Measurements from ENCODE around the gene CASTOR1. TPM values are rescaled to one million over a fixed set of nuclear protein-coding genes. Genes with fewer than 3 reads are reported as not detected.

CASTOR1 gene
- polyA plus RNA-seq, 1 of the 3 experiments (the other 2 are of a cell fraction): 14.4 TPM

- TF ChIP-seq REST (IDR thresholded peaks at IDR 0.05; ENCODE audit: low read depth, low read length) (no peak), CTCF (IDR thresholded peaks at IDR 0.05) (no peak), TCF12 (IDR thresholded peaks at IDR 0.05) (no peak), NFIC (IDR thresholded peaks at IDR 0.05; ENCODE audit: borderline replicate concordance) (no peak)
These were observed 7.0 kb upstream of the CASTOR1 start (continued) for GRCh38 chr22:30296324-30296723.

- H2AFZ ChIP-seq (ENCODE audit: low read depth): no peak overlapping the region
- H3K4me2 ChIP-seq: no peak overlapping the region
- no peak for DNase-seq
- ChIA-PET CTCF (interaction anchor here (0.8 to 1.2 kb wide), 2 partner anchors 9 to 40 kb away, joined by 3 to 4 read pairs; no protein-coding TSS in a partner anchor), POLR2A (no interaction called here)
- peaks cover 3% of the 10 kb centered on the region for H3F3A ChIP-seq (replicated peaks; ENCODE audit: insufficient read depth)
- no peaks in the 10 kb centered on the region for H3K9me2 ChIP-seq
- no peaks in the 10 kb centered on the region for H3K9me3 ChIP-seq
- no peak overlapping the region for H3K4me3 ChIP-seq (ENCODE audit: low read depth in 2 of 2, low read length in 1 of 2)
- H3K9ac ChIP-seq: no peak overlapping the region
- no peak overlapping the region for H3K27ac ChIP-seq (ENCODE audit: low read depth in 2 of 2, low read length in 1 of 2)
- H4K20me1 ChIP-seq (ENCODE audit: insufficient read depth): no peaks in the 10 kb centered on the region
- H3K4me1 ChIP-seq (ENCODE audit: control insufficient read depth in 1 of 2, insufficient read depth in 2 of 2, low read depth in 1 of 2, low read length in 1 of 2): peaks cover 8 to 10% of the 10 kb centered on the region in 2 experiments; a peak in 2 of 4 replicates
- H3K36me3 ChIP-seq (replicated peaks in 1 of 2; ENCODE audit: control insufficient read depth in 1 of 2, insufficient read depth in 2 of 2, low read length in 1 of 2): peaks cover 0 to 56% of the 10 kb centered on the region in 2 experiments
- no peaks in the 10 kb centered on the region for H3K79me2 ChIP-seq (ENCODE audit: insufficient read depth)
- no peak for TF ChIP-seq TCF12 (IDR thresholded peaks at IDR 0.05)
- no peak for TF ChIP-seq TEAD4 (IDR thresholded peaks at IDR 0.05; ENCODE audit: borderline replicate concordance, insufficient read depth)
- no peak for TF ChIP-seq ELF1 (IDR thresholded peaks at IDR 0.05)
- TF ChIP-seq GABPA (IDR thresholded peaks at IDR 0.05; ENCODE audit: low read depth): no peak
- TF ChIP-seq RFX5 (IDR thresholded peaks at IDR 0.05; ENCODE audit: low read length): no peak
- no peak for TF ChIP-seq CHD2 (IDR thresholded peaks at IDR 0.05; ENCODE audit: low read length, partially characterized antibody)
- no peak for TF ChIP-seq REST (IDR thresholded peaks at IDR 0.05; ENCODE audit: low read depth, low read length)
- TF ChIP-seq NRF1 (IDR thresholded peaks at IDR 0.05; ENCODE audit: low read depth, low read length): no peak
- no peak for TF ChIP-seq FOXJ3 (CRISPR knock-in tag; IDR thresholded peaks at IDR 0.05)
- no peak for TF ChIP-seq GATA2 (CRISPR knock-in tag; IDR thresholded peaks at IDR 0.05)
- no peak for TF ChIP-seq SMC3 (IDR thresholded peaks at IDR 0.05; ENCODE audit: low read depth, low read length)
- no peak for TF ChIP-seq TAF1 (IDR thresholded peaks at IDR 0.05; ENCODE audit: borderline replicate concordance, low read depth, low read length)
- no peak for TF ChIP-seq ZBTB33 (IDR thresholded peaks at IDR 0.05; ENCODE audit: borderline replicate concordance, low read depth)
- no peak for TF ChIP-seq RXRA (IDR thresholded peaks at IDR 0.05; ENCODE audit: borderline replicate concordance, low read depth)
- H3K27me3 ChIP-seq (ENCODE audit: insufficient read depth): no peaks in the 10 kb centered on the region
- WGBS (ENCODE audit: low lambda C conversion rate): 70% methylated on average over 5 of the region's 7 CpGs
These were observed 6.3 kb upstream of the CASTOR1 start for GRCh38 chr22:30295576-30295975.

Measured in SK-N-SH (cell line).